Left ventricle myocardium inferior (tissue), 1 donor: ENCODE data around the gene RAD9A. TPM values are rescaled to one million over a fixed set of nuclear protein-coding genes. Genes with fewer than 3 reads are reported as not detected.

Source experiments
- DNase-seq: peaks from one replicate; pipeline ENCODE4 v3.0.0-alpha.2; 2020
- H3K27ac ChIP-seq: fragments of 200-600 bp; replicated peaks from 2 replicates; pipeline ENCODE4 v1.8.0; 2021
- H3K27me3 ChIP-seq: fragments of 200-600 bp; 2 replicates; pipeline ENCODE4 v1.8.0; 2021; ENCODE audit warnings: low read depth
- H3K36me3 ChIP-seq: fragments of 200-600 bp; 2 replicates; pipeline ENCODE4 v1.8.0; 2021
- H3K4me1 ChIP-seq: fragments of 200-600 bp; 2 replicates; pipeline ENCODE4 v1.8.0; 2021
- H3K4me3 ChIP-seq: fragments of 200-600 bp; 2 replicates; pipeline ENCODE4 v1.8.0; 2021; ENCODE audit warnings: mild to moderate bottlenecking, moderate library complexity
- H3K9me3 ChIP-seq: fragments of 200-600 bp; replicated peaks from 2 replicates; pipeline ENCODE4 v1.8.0; 2021
- CTCF ChIP-seq: fragments of 200-600 bp; IDR thresholded peaks from 2 replicates; pipeline ENCODE4 v1.8.0; 2021; ENCODE audit warnings: antibody characterized with exemption, mild to moderate bottlenecking, borderline replicate concordance
- intact Hi-C: fragments of 100-400 bp; cut with micrococcal nuclease; formaldehyde crosslinking; loops from one replicate; pipeline ENCODE4 v1.11.0; 2022
- total RNA-seq: library from RNA; stranded (reverse); fragmentation: NEBNext Ultra II Directional; extraction: Animal tissue kit (Norgen Biotek cat#: 25700); gene quantifications from one replicate; pipeline ENCODE4 v1.2.1, GENCODE V29; 2021
- donor health status: DM: no; HTN: yes; CAD: no; lungs with severe emphysema.

The RAD9A gene
- total RNA-seq, 1 donor from 2014 or later = 7.0 TPM

- H3K4me1 ChIP-seq = peaks cover 49% of the 10 kb centered on the region
- no peak for DNase-seq
- TF ChIP-seq CTCF = no peak
- H3K27me3 ChIP-seq = no peaks in the 10 kb centered on the region
- no peak overlapping the region for H3K27ac ChIP-seq
- no peak overlapping the region for H3K4me3 ChIP-seq
- H3K36me3 ChIP-seq = peaks cover 44% of the 10 kb centered on the region
- H3K9me3 ChIP-seq = no peaks in the 10 kb centered on the region
- intact Hi-C loops = loop anchor here (10.0 kb wide), 1 partner anchor 111 kb away; the partner anchor contains the start of genes CDK2AP2 and PITPNM1
These were observed 2.2 kb downstream of the RAD9A start for GRCh38 chr11:67393990-67394389.

- TF ChIP-seq CTCF = no peak
- H3K4me1 ChIP-seq = peaks cover 63% of the 10 kb centered on the region
- intact Hi-C loops = loop anchor here (10.0 kb wide), 1 partner anchor 109 kb away; the partner anchor contains the start of genes CDK2AP2 and PITPNM1
These were observed 3.9 kb downstream of the RAD9A start for GRCh38 chr11:67395555-67396258.

DNA sequence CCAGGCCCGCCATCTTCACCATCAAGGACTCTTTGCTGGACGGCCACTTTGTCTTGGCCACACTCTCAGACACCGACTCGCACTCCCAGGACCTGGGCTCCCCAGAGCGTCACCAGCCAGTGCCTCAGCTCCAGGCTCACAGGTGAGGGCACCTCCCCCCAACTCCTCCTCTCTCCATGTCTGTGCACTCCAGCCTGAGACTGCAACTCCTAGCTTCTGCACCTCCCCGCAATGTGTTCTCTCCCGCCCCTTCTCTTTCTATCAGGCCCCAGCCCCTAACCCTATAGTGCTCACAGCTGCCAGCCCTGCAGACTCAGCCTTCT, 4.4 kb downstream of the RAD9A start:
- TF ChIP-seq CTCF = no peak
- no peak for DNase-seq
- Histone ChIP-seq H3K27ac (no peak overlapping the region), H3K4me1 (peaks cover 63% of the 10 kb centered on the region), H3K36me3 (peaks cover 57% of the 10 kb centered on the region), H3K27me3 (no peaks in the 10 kb centered on the region), H3K4me3 (no peak overlapping the region), H3K9me3 (no peaks in the 10 kb centered on the region)
- intact Hi-C loops = loop anchor here (10.0 kb wide), 1 partner anchor 109 kb away; the partner anchor contains the start of genes CDK2AP2 and PITPNM1

More at GRCh38 chr11:67395555-67396258, 3.9 kb downstream of the RAD9A start:
- DNase-seq = no peak
- H3K36me3 ChIP-seq = peaks cover 57% of the 10 kb centered on the region
- no peak overlapping the region for H3K27ac ChIP-seq
- H3K9me3 ChIP-seq = no peaks in the 10 kb centered on the region
- no peak overlapping the region for H3K4me3 ChIP-seq
- H3K27me3 ChIP-seq = no peaks in the 10 kb centered on the region

- H3K27ac ChIP-seq = no peak overlapping the region
- no peak for TF ChIP-seq CTCF
- peaks cover 57% of the 10 kb centered on the region for H3K36me3 ChIP-seq
- no peaks in the 10 kb centered on the region for H3K27me3 ChIP-seq
- peaks cover 62% of the 10 kb centered on the region for H3K4me1 ChIP-seq
- intact Hi-C loops = loop anchor here (10.0 kb wide), 1 partner anchor 108 kb away; the partner anchor contains the start of genes CDK2AP2 and PITPNM1
- DNase-seq = no peak
- H3K9me3 ChIP-seq = no peaks in the 10 kb centered on the region
- H3K4me3 ChIP-seq = no peak overlapping the region
These were observed 5.0 kb downstream of the RAD9A start for GRCh38 chr11:67396587-67397389.

GRCh38 chr11:67397536-67397935, 5.8 kb downstream of the RAD9A start:
- Histone ChIP-seq H3K27me3 (no peaks in the 10 kb centered on the region), H3K36me3 (peaks cover 57% of the 10 kb centered on the region), H3K27ac (no peak overlapping the region), H3K9me3 (no peaks in the 10 kb centered on the region), H3K4me3 (no peak overlapping the region), H3K4me1 (peaks cover 61% of the 10 kb centered on the region)
- intact Hi-C loops = loop anchor here (10.0 kb wide), 1 partner anchor 107 kb away; the partner anchor contains the start of genes CDK2AP2 and PITPNM1
- no peak for DNase-seq
- TF ChIP-seq CTCF = no peak
